Osteocyte (in vitro differentiated cells): ENCODE measurements around the gene METTL26. TPM values are rescaled to one million over a fixed set of nuclear protein-coding genes. Genes with fewer than 3 reads are reported as not detected.
A peak's percentile ranks its signal among the peaks of the same experiment; 100 is the strongest.

Experiments
- DNase-seq: peaks from one replicate; pipeline ENCODE4 v3.0.0; 2021; ENCODE audit warnings: mixed read lengths; ENCODE audit not compliant: unreplicated experiment; ENCODE audit errors: extremely low spot score
- H3K27ac Mint-ChIP-seq: one replicate; pipeline ENCODE4 v1.8.0; 2021; ENCODE audit warnings: mild to moderate bottlenecking, mixed read lengths; ENCODE audit not compliant: unreplicated experiment
- H3K27me3 Mint-ChIP-seq: one replicate; pipeline ENCODE4 v1.8.0; 2021; ENCODE audit warnings: mixed read lengths; ENCODE audit not compliant: unreplicated experiment
- H3K36me3 Mint-ChIP-seq: one replicate; pipeline ENCODE4 v1.8.0; 2021; ENCODE audit warnings: mixed read lengths; ENCODE audit not compliant: unreplicated experiment
- H3K4me1 Mint-ChIP-seq: one replicate; pipeline ENCODE4 v1.8.0; 2021; ENCODE audit warnings: mixed read lengths; ENCODE audit not compliant: unreplicated experiment
- H3K4me3 Mint-ChIP-seq: one replicate; pipeline ENCODE4 v1.8.0; 2021; ENCODE audit warnings: mild to moderate bottlenecking, moderate library complexity, mixed read lengths; ENCODE audit not compliant: unreplicated experiment
- H3K9me3 Mint-ChIP-seq: one replicate; pipeline ENCODE4 v1.8.0; 2021; ENCODE audit warnings: mixed read lengths; ENCODE audit not compliant: unreplicated experiment
- total RNA-seq: library from RNA; stranded (reverse); gene quantifications from 2 replicates; pipeline ENCODE4 v1.2.1, GENCODE V29; 2021
- TF ChIP-seq, protein P1 (sequence below): fragments of 200-600 bp; sonication (generic); IDR thresholded peaks from 2 replicates; pipeline ENCODE4 v1.5.0; 2021; ENCODE audit warnings: antibody characterized with exemption, mild to moderate bottlenecking, moderate library complexity

METTL26 gene
- total RNA-seq, 1 donor from 2014 or later: 69.8 TPM

DNA sequence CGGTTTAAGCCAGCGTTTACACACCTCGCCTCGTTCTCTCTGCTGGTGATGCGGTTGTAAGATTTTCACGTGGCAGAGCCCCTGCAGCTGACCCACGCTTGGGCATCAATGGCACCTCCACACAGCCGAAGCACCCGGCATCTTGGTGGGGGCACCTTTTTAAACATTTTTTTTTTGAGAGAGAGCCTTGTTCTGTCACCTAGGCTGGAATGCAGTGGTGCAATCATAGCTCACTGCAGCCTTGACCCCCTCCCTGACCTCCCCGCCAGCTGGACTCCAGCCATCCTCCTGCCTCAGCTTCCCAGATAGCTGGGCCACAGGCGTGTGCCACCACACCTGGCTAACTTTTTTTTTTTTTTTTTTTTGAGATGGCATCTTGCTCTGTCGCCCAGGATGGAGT lies 17.9 kb upstream of the METTL26 start:
- DNase-seq: no peak
- Mint-ChIP-seq H3K36me3 (peaks cover 2% of the 10 kb centered on the region), H3K4me3 (no peak overlapping the region), H3K4me1 (peaks cover 8% of the 10 kb centered on the region), H3K27ac (no peak overlapping the region), H3K27me3 (no peaks in the 10 kb centered on the region), H3K9me3 (no peaks in the 10 kb centered on the region)
- TF ChIP-seq, protein P1, sequence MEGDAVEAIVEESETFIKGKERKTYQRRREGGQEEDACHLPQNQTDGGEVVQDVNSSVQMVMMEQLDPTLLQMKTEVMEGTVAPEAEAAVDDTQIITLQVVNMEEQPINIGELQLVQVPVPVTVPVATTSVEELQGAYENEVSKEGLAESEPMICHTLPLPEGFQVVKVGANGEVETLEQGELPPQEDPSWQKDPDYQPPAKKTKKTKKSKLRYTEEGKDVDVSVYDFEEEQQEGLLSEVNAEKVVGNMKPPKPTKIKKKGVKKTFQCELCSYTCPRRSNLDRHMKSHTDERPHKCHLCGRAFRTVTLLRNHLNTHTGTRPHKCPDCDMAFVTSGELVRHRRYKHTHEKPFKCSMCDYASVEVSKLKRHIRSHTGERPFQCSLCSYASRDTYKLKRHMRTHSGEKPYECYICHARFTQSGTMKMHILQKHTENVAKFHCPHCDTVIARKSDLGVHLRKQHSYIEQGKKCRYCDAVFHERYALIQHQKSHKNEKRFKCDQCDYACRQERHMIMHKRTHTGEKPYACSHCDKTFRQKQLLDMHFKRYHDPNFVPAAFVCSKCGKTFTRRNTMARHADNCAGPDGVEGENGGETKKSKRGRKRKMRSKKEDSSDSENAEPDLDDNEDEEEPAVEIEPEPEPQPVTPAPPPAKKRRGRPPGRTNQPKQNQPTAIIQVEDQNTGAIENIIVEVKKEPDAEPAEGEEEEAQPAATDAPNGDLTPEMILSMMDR: no peak

DNA sequence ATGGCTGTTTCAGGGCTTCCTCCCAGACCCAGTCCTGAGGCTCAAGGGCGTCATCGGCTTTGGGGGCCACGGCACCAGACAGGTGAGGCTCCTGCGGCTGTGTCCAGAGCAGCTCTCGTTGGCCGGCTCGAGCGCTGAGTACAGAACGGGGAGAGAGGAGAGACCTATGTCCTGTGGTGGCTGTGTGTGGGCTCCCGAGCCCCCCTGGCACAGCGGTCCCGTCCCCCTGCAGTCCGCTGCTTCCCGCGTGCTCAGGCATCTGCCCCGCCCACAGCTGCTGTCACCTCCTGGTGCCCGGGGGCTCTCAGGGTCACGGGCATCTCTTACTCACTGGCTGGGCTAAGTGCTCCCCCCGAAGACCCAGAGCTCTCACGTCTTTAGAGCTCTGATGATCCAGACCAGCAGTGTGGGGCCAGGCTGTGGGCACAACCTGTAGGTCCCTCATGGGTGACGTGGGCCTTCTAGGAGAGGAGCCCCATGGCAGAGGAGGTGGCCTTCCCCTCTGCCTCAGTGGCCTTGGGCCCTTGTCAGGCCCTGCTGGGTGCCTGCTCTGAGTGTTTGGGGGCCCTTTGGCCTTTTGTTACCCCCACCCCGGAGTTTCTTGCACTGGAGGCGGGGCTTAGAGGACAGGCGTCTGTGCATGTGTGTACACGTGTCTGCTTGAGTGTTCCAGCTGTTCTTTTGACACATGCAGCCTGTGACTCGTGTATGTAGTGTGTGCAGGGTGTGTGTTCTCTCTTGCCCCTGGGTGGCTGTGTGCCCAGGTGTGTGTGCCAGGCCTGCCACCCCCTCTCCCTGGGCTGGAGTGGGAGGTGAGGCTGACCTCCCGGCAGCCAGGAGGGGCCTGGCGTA lies 16.6 kb upstream of the METTL26 start:
- Mint-ChIP-seq H3K4me3 (no peak overlapping the region), H3K4me1 (peaks cover 17% of the 10 kb centered on the region), H3K27me3 (no peaks in the 10 kb centered on the region), H3K27ac (no peak overlapping the region), H3K36me3 (no peaks in the 10 kb centered on the region), H3K9me3 (no peaks in the 10 kb centered on the region)
- TF ChIP-seq, protein P1: no peak
- DNase-seq: no peak

DNA sequence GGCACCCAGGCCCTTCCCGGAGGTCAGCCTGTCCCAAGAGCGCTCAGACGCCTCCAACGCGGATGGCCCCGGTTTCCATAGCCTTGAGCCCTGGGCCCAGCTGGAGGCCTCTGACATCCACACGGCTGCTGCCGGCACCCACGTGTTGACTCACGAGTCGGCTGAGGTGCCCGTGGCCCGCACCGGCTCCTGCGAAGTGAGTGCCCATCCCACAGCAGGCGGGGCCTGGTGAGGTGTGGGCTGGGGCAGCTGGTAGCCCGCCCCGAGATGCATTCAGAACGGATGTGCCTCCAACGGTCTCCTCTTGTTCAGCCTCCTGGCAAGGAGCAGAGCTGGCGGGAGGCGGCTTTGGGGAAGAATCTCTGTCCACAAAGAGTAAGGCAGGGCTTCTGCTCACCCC lies 15.7 kb upstream of the METTL26 start:
- no peaks in the 10 kb centered on the region for H3K9me3 Mint-ChIP-seq

DNA sequence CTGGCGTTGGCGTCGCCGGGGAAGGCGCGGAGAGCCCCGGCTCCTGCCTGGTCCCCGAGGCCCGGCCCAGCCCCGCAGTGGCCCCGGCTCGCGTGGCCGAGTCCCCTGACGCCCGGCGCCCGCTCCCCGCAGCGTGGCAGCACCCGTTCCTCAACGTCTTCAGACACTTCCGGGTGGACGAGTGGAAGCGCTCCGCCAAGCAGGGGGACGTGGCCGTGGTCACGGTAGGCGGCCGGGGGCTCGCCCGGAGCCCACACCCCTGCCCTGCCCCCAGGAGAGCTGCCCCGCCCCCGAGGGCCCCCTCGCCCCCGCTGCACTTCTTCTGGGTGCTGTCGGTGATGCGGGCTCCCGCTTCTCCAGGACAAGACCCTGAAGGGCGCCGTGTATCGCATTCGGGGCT lies 13.5 kb upstream of the METTL26 start:
- Mint-ChIP-seq H3K4me1 (peaks cover 23% of the 10 kb centered on the region), H3K27me3 (no peaks in the 10 kb centered on the region), H3K36me3 (no peaks in the 10 kb centered on the region), H3K4me3 (peak overlapping the region; percentile 68), H3K9me3 (no peaks in the 10 kb centered on the region), H3K27ac (no peak overlapping the region)
- DNase-seq: no peak
- TF ChIP-seq, protein P1: no peak

More for the DNA sequence above, 15.7 kb upstream of the METTL26 start:
- Mint-ChIP-seq H3K36me3 (no peaks in the 10 kb centered on the region), H3K4me1 (peaks cover 17% of the 10 kb centered on the region), H3K27me3 (no peaks in the 10 kb centered on the region), H3K4me3 (no peak overlapping the region), H3K27ac (no peak overlapping the region)
- TF ChIP-seq, protein P1: no peak
- DNase-seq: no peak

DNA sequence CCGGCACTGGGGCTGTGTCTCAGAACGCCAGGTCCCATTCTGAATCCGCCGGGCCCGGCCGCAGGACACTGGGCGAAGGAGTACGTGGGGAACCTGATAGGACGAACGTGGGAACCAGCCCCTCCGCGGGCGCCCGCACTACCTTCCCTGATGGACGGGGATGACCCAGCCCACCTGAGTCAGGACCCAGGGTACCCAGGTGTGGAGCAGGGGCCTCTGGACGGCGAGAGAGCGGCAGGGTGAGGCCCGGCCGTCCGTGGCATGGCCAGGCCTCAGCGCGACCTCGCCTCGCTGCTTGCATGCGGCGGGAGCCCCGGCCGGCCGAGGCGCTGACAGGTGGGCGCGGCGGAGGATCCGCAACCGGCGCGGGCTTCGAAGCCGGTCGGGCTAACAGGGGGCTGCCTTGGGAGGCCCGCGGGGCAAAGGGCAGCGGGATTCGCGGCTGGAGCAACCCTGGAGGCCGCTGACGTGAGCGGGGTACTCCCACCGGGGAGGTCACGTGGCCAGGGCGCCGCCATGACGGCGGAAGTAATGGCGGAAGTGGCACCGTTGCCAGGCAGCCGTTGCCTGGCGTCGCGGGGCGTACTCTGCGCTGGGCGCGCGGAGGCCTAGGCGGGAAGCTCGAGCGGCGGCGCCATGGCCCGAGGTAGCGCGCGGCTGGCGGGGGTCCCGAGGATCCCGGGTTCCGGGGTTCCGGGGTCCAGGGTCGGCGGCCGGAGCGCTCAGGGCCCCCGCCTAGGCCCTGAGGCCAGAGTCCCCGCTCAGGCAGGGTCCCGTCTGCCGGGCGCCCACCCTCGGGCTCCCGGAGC lies 12.9 kb upstream of the METTL26 start, which contains the start of gene WDR90:
Gene WDR90, plus strand, starts transcription at position 585 of the 809 bp plus-strand sequence. Its CDS starts 52 bp downstream, at position 637.
- H3K4me1 Mint-ChIP-seq: peaks cover 24% of the 10 kb centered on the region
- TF ChIP-seq, protein P1: no peak
- no peaks in the 10 kb centered on the region for H3K9me3 Mint-ChIP-seq
- DNase-seq: peak; percentile 96
- no peaks in the 10 kb centered on the region for H3K27me3 Mint-ChIP-seq
- no peaks in the 10 kb centered on the region for H3K36me3 Mint-ChIP-seq
- peak within 1 kb of the TSS; percentile 75 for H3K27ac Mint-ChIP-seq
- H3K4me3 Mint-ChIP-seq: peak within 1 kb of the TSS; percentile 76
